Measurements from ENCODE around the gene RBBP8NL.

RBBP8NL gene

DNA sequence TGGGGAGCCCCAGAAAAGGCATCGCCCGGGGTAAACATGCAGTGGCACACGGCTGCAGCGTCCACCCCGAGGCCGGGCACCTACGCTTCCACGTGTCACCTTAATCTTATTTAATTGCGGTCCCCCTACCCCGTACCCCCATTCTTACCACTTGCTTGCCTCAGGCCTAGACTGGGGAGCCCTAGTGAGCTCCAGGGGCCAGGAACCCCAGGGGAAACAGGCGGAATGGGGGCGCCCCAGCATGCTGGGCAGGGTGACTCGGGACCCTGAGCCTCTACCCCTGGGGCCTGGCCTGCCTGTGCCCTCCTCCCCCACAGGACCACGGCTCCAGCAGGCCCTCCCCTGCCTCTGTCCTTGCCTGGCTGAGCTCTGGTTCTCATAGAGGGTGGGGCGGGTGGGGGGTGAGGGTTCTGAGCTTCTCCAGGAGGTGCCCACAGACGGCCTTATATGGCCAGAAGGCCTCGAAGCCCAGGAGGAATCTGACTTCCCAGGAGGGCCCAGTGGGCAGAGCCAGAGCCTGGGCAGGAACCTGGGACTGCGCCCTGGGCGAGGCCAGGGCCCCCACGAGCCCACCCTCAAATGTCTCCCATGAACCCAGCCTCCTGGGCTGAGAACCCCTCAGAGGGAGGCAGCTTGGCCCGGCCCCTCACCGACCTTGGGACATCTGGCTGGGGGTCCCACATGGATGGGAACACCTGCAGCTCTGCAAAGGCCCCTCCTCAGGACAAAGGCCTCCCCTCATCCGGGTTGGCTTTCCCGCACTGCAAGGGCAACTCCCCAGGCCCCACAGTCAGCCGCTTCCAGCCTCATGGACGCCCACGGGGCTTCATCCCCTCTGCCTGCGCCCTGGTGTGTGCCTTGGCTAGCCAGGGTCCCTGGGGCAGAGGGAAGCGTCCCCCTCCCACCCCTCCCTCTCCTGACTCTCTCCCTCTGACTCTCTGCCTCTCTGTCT is 55.0 kb downstream of the RBBP8NL start:
- no peaks in the 10 kb centered on the region for H3K9me3 ChIP-seq (ENCODE audit: insufficient read depth, low read depth, low read length)
- no peak overlapping the region for H3K4me3 ChIP-seq (ENCODE audit: low read length)
- no peak overlapping the region for H3K9ac ChIP-seq (ENCODE audit: low read depth, low read length)
- no peaks in the 10 kb centered on the region for H3K36me3 ChIP-seq (ENCODE audit: insufficient read depth, low read length)
- H3K4me1 ChIP-seq (ENCODE audit: insufficient read depth, low read length) = peaks cover 50% of the 10 kb centered on the region
- H3K27me3 ChIP-seq (ENCODE audit: insufficient read depth, low read length) = no peaks in the 10 kb centered on the region
- WGBS = 88% methylated on average over 29 of the region's 29 CpGs
- H3K27ac ChIP-seq (ENCODE audit: low read depth, low read length) = no peak overlapping the region

DNA sequence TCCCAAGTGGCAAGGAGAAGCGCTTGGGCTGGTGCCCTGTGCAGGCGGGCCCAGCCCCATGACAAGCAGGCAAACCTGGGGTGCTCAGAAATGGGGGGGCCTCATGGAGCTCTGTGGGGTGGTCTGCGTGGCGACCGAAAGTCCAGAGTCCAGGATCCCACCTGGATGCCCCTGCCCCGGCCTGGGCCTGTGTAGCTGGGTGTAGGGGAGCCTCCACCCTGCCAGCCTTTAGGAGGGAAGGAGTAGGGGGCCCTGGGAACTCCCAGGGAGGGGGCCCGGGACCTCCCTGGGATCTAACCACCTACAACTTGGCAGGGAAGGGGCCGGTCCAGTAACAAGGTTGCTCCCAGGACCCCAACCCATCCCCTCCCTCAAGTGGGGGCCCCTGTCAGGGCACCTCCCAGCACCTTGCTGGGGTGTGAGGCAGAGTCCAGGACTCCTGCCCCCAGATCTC is 55.7 kb downstream of the RBBP8NL start:
- peaks cover 44% of the 10 kb centered on the region for H3K4me1 ChIP-seq (ENCODE audit: insufficient read depth, low read length)
- no peak overlapping the region for H3K27ac ChIP-seq (ENCODE audit: low read depth, low read length)
- WGBS = 95% methylated on average over 7 of the region's 8 CpGs
- no peaks in the 10 kb centered on the region for H3K9me3 ChIP-seq (ENCODE audit: insufficient read depth, low read depth, low read length)
- H3K4me3 ChIP-seq (ENCODE audit: low read length) = no peak overlapping the region
- no peaks in the 10 kb centered on the region for H3K36me3 ChIP-seq (ENCODE audit: insufficient read depth, low read length)
- no peak overlapping the region for H3K9ac ChIP-seq (ENCODE audit: low read depth, low read length)
- no peaks in the 10 kb centered on the region for H3K27me3 ChIP-seq (ENCODE audit: insufficient read depth, low read length)

DNA sequence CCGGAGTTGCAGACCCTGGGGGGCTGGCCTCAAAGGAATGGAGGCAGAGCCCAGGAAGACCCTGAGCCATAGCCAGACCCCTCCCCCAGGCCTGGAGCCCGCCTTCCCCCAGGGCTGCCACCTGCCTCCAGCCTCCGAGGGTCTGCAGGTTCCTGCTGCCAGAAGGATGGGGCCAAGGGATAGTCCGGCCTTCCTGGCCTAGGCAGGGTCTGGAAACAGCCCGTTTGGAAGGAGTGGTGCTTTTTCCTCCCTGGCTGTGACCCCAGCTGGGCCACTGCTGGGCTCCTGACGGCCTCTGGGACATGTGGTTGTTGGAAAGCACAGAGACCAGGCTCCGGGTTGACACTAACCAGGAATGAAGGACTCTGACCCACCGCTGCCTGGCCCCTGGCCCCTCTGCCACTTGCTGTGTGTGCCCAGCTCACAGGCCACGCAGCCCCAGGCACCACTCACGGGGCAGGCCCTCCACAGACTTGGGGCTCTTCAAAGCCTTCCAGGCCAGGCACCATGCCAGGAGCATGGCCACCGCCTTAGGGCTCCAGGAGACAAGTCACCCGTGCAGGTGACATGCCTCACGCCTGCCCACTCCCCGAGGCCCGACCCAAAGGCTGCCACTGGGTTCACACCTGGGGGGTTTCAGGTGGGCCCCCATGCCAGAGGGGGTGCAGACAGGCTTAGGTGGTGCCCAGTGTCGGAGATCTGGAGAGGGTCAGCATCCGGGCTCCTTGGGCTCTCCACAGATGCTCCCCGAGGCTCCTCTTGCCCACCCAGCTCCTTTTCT is 56.3 kb downstream of the RBBP8NL start:
- H3K4me3 ChIP-seq (ENCODE audit: low read length) = no peak overlapping the region
- no peak overlapping the region for H3K9ac ChIP-seq (ENCODE audit: low read depth, low read length)
- no peaks in the 10 kb centered on the region for H3K9me3 ChIP-seq (ENCODE audit: insufficient read depth, low read depth, low read length)
- no peaks in the 10 kb centered on the region for H3K36me3 ChIP-seq (ENCODE audit: insufficient read depth, low read length)
- WGBS = 80% methylated on average over 18 of the region's 18 CpGs
- no peak overlapping the region for H3K27ac ChIP-seq (ENCODE audit: low read depth, low read length)
- peaks cover 39% of the 10 kb centered on the region for H3K4me1 ChIP-seq (ENCODE audit: insufficient read depth, low read length)
- no peaks in the 10 kb centered on the region for H3K27me3 ChIP-seq (ENCODE audit: insufficient read depth, low read length)

DNA sequence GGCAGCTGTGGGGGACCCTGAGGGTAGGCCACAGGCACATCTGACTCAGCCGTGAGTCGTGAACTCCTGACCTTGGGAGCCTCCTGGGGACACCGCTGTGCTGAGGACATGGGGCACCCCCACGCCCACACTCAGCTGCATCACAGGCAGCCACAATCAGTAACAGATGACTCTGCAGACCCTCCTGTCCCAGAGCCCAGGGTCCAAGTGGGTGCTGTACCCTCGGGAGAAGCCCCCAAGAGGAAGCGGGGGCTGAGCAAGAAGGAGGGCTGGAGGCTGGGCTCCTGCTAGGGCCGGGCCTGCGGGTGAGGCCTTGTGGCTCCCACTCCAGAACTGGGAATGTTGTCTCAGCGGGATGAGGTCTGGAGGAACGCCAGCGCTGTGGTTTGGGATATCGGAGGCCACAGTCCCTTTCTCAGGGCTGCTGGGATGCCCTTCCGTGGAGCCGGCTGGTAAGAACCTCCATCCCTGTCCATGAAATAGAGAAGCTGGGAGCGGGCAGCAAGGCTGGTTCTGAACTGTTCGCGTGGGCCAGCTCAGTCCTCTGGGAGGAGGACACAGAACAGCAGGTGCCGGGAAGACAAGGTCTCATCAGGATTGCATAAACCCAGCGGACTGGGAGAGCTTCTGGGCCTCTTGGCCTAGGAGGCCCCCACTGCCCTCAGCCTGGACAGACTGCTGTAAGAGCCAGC is 57.1 kb downstream of the RBBP8NL start:
- WGBS = 81% methylated on average over 19 of the region's 19 CpGs
- Histone ChIP-seq H3K4me1 (ENCODE audit: insufficient read depth, low read length) (peaks cover 37% of the 10 kb centered on the region), H3K36me3 (ENCODE audit: insufficient read depth, low read length) (no peaks in the 10 kb centered on the region), H3K4me3 (ENCODE audit: low read length) (no peak overlapping the region), H3K9ac (ENCODE audit: low read depth, low read length) (no peak overlapping the region), H3K9me3 (ENCODE audit: insufficient read depth, low read depth, low read length) (no peaks in the 10 kb centered on the region), H3K27ac (ENCODE audit: low read depth, low read length) (no peak overlapping the region), H3K27me3 (ENCODE audit: insufficient read depth, low read length) (no peaks in the 10 kb centered on the region)

DNA sequence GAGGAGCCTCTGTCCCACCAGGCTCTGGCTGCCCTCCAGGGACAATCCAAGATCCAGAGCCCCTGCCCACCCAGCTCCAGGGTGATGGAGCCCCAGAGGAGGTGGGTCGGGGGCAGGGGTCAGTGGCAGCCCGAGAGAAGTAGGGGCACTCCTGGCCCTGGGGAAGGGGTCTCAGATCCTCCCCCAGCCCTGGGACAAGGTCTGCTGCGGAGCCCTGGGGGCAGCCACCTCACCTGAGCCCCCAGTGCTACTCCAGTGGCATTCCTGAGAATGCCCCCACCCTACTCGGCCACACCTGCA is 57.6 kb downstream of the RBBP8NL start:
- WGBS = 75% methylated on average over 4 of the region's 4 CpGs
- H3K9me3 ChIP-seq (ENCODE audit: insufficient read depth, low read depth, low read length) = no peaks in the 10 kb centered on the region
- H3K4me3 ChIP-seq (ENCODE audit: low read length) = peak overlapping the region; percentile 60; the same call in 1 of the 2 replicates
- H3K36me3 ChIP-seq (ENCODE audit: insufficient read depth, low read length) = no peaks in the 10 kb centered on the region
- H3K4me1 ChIP-seq (ENCODE audit: insufficient read depth, low read length) = peaks cover 38% of the 10 kb centered on the region
- no peaks in the 10 kb centered on the region for H3K27me3 ChIP-seq (ENCODE audit: insufficient read depth, low read length)
- H3K9ac ChIP-seq (ENCODE audit: low read depth, low read length) = no peak overlapping the region
- peak overlapping the region; percentile 1; the same call in 1 of the 2 replicates for H3K27ac ChIP-seq (ENCODE audit: low read depth, low read length)

DNA sequence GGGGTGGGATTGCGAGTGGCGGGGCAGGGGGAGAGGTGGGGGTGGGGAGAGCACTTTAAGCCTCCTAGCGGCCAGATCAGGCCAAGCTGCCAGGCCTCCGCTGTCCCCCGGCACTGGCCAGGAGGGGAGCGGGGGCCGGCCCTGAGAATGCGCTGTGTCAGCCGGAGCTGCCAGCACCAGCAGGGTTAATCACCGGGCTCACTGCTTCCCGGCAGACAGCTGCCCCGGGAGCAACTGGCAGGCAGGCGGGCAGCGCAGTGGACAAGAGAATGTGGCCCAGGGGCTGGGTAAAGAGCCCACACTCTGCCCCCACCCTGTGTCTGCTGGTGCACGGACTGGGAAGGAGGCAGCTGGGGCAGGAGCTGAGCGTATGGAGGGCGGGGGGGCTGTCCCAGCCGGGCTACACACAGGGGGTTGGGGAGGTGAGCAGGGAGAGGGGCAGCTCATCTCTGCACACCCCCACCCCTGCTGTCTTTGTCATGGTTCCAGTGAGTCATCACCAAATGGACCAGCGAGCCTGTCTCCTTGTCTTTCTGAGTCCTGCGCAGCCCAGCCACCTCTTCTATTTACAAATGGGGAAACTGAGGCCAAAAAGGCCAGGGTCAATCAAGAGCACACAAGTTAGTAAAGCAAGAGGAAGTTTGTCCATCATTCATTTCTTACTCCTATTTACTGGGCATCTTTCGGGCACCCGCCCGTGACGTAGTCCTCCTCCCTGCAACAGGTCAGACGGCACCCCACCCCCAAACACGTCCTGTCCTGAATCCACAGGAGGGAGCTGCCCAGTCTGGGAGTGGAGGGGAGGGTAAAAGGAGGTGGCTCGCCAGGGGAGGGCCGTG is 58.1 kb downstream of the RBBP8NL start:
- peak overlapping the region; percentile 89 for H3K27ac ChIP-seq (ENCODE audit: low read depth, low read length)
- peak overlapping the region; percentile 82 for H3K9ac ChIP-seq (ENCODE audit: low read depth, low read length)
- H3K27me3 ChIP-seq (ENCODE audit: insufficient read depth, low read length) = no peaks in the 10 kb centered on the region
- H3K4me1 ChIP-seq (ENCODE audit: insufficient read depth, low read length) = peaks cover 43% of the 10 kb centered on the region
- H3K9me3 ChIP-seq (ENCODE audit: insufficient read depth, low read depth, low read length) = no peaks in the 10 kb centered on the region
- no peaks in the 10 kb centered on the region for H3K36me3 ChIP-seq (ENCODE audit: insufficient read depth, low read length)
- H3K4me3 ChIP-seq (ENCODE audit: low read length) = peak overlapping the region; percentile 60
- 18% methylated on average over 23 of the region's 28 CpGs for WGBS

DNA sequence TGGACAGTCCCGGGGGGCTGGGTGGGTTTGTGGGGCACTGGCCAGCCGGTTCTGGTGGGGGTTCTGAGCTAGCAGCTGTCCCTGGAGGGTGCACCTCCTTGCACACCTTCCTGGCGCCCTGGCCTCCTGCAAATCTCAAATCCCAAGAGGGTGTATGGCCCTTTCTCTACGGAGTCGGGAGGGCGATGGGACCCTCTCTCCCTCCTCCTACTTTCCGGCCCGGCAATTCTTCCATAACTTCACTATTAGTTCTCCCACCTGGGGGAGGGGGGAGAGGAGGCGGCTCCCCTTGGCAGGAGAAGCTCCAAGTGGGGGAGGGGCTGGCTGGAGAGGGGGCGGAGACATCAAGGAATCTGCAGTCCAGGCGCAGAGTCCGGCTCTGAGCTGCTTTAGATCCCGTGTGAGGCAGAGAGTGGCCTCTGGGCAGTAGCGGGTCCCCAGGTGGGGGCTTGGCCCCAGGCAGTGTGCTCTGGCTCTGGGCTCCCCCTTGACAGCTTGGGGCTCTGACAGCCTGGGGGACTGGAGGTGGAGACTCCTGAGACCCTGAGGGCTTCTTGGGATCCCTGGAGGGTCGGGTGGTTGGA is 58.9 kb downstream of the RBBP8NL start:
- peak overlapping the region; percentile 89 for H3K27ac ChIP-seq (ENCODE audit: low read depth, low read length)
- no peaks in the 10 kb centered on the region for H3K9me3 ChIP-seq (ENCODE audit: insufficient read depth, low read depth, low read length)
- 5% methylated on average over 13 of the region's 15 CpGs for WGBS
- peak overlapping the region; percentile 82 for H3K9ac ChIP-seq (ENCODE audit: low read depth, low read length)
- H3K27me3 ChIP-seq (ENCODE audit: insufficient read depth, low read length) = no peaks in the 10 kb centered on the region
- H3K4me1 ChIP-seq (ENCODE audit: insufficient read depth, low read length) = peaks cover 49% of the 10 kb centered on the region
- peak overlapping the region; percentile 60 for H3K4me3 ChIP-seq (ENCODE audit: low read length)
- no peaks in the 10 kb centered on the region for H3K36me3 ChIP-seq (ENCODE audit: insufficient read depth, low read length)

DNA sequence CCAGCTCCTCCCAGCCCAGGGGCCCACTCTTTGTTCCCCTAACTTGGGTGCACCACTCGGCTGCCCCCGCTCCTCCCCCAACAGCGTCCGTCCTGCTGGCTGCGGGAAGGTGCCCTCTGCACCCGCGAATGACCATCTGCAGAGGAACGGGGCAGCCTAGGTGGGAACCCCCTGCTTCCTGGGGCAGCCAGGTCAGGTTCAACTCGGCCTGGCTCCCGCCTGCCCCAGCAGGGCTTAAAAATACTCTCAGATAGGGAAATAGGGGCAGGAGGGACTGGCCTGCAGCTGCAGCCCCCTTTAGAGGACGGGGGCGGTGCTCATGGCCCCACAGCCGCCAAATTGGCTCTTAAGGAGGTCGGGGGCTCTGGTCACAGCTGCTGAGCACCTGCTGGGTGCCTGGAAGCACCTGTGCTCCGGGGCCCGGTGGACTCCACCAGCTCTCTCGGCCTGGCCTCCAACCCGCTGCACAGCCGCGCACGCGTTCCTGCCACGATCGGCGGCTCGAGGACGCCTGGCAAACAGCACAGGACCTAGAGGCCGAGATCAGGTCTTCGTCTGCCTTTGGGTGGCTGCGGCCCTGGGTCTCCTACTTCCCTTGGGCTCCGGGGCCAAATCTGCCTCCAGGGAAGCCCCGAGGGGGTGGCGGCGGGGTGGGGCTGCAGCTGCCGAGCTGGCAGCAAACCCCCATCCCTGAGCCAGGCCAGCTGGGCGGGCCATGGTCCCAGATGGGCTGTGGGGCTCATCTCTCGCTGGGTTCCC is 59.5 kb downstream of the RBBP8NL start:
- H3K4me3 ChIP-seq (ENCODE audit: low read length) = peak overlapping the region; percentile 60
- H3K27me3 ChIP-seq (ENCODE audit: insufficient read depth, low read length) = no peaks in the 10 kb centered on the region
- H3K9ac ChIP-seq (ENCODE audit: low read depth, low read length) = peak overlapping the region; percentile 82
- no peaks in the 10 kb centered on the region for H3K36me3 ChIP-seq (ENCODE audit: insufficient read depth, low read length)
- H3K27ac ChIP-seq (ENCODE audit: low read depth, low read length) = peak overlapping the region; percentile 89
- 4% methylated on average over 37 of the region's 37 CpGs for WGBS
- no peaks in the 10 kb centered on the region for H3K9me3 ChIP-seq (ENCODE audit: insufficient read depth, low read depth, low read length)
- H3K4me1 ChIP-seq (ENCODE audit: insufficient read depth, low read length) = peaks cover 56% of the 10 kb centered on the region

DNA sequence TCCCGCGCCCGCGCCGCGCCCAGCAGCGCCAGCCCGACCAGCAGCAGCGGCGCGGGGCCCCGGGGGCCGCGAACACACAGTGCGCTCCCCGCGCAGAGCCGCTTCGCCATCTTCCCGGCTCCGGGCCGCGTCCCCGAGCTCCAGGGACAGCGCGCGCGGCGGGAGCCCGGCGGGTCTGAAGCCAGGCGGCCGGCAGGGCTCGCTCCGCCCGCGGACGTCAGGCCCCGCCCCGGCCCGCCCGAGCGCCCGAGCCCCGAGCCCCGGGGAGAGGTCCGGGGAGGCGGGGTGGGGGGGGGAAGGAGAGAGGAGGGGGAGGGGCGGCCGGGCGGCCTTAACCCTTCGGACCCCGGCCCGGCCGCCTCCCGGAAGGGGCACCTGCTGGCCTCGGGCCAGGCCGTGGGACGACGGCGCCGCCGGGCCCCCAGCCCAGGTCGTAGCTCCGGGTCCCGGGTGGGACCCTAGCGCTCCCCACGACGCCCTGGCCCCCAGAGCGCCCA is 60.2 kb downstream of the RBBP8NL start, which contains the start of gene LAMA5:
LAMA5 (minus strand) TSS at position 177 of the 497 bp plus-strand sequence; CDS start at position 110, 67 bp downstream.
- H3K9ac ChIP-seq (ENCODE audit: low read depth, low read length) = peak within 1 kb of the TSS; percentile 85
- peaks cover 61% of the 10 kb centered on the region for H3K4me1 ChIP-seq (ENCODE audit: insufficient read depth, low read length)
- H3K9me3 ChIP-seq (ENCODE audit: insufficient read depth, low read depth, low read length) = no peaks in the 10 kb centered on the region
- H3K4me3 ChIP-seq (ENCODE audit: low read length) = peak within 1 kb of the TSS; percentile 80
- peaks cover 2% of the 10 kb centered on the region; the same call in 1 of the 2 replicates for H3K36me3 ChIP-seq (ENCODE audit: insufficient read depth, low read length)
- H3K27ac ChIP-seq (ENCODE audit: low read depth, low read length) = peak within 1 kb of the TSS; percentile 92
- 1% methylated on average over 57 of the region's 70 CpGs for WGBS
- H3K27me3 ChIP-seq (ENCODE audit: insufficient read depth, low read length) = no peaks in the 10 kb centered on the region

Measured in HUES64 (cell line).